Fibroblast of peridontal ligament (primary cell): ENCODE data around the gene ARSH.
"Not testable (repeated sequence)": the region's sequence is repeated elsewhere in the genome, so short reads cannot be mapped to it uniquely, and the experiment has no call there.

Experiments
- DNase-seq: peaks from one replicate; pipeline ENCODE4 v3.0.0-alpha.2; 2010; ENCODE audit errors: extremely low read depth

ARSH gene

GRCh38 chrX:3029129-3029528, 22.8 kb downstream of the ARSH start:
- no peak for DNase-seq

DNA sequence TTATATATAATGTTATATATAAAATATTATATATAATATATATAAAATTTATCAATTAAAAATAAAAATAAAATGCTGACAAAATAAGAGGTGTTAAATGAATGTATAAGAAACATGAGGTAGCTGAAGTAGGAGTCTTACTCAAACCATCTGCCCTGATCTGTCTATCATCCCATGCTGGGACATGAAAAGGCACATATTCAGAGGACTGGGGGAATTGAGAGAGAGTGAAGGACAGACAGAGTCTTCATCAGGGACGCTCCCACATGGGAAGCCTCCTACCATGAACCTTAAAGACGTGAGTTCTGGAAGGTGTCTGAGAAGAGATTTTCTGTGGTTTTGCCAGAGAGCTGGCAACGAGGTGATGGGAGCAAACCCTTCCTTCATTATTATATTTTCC, 30.9 kb downstream of the ARSH start:
- no peak for DNase-seq

- DNase-seq: no peak
Measured at GRCh38 chrX:3044196-3044595, 37.9 kb downstream of the ARSH start.

GRCh38 chrX:3044671-3045070, 38.3 kb downstream of the ARSH start:
- DNase-seq: no peak

- peak; percentile 15 for DNase-seq
Measured at GRCh38 chrX:3046253-3047240, 40.2 kb downstream of the ARSH start.

GRCh38 chrX:3050523-3051175, 44.3 kb downstream of the ARSH start:
- DNase-seq: not testable (repeated sequence)

- DNase-seq: no peak
Measured at GRCh38 chrX:3052860-3053259, 46.5 kb downstream of the ARSH start.

DNA sequence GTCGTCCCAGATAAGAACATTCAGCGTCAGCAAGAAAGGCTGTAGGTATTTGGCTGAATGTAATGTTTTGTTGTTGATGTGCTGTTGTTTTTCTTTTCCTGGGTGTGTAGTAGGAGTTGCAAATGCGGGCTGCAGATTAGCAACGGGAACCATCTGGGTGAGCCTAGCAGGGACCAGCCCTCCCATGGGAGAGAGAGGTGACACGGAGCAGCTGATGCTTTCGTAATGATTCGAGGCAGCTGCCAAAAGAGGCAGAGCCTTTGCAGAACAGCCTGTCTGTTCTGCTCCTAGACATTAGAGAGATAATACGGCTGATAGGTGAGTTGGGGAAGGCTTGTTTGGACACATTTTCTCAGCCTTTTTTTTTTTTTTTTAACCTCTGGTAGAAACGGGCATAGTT, 60.2 kb downstream of the ARSH start:
- no peak for DNase-seq

- no peak for DNase-seq
Measured at GRCh38 chrX:3075959-3076358, 69.6 kb downstream of the ARSH start.

- DNase-seq: no peak
Measured at GRCh38 chrX:3076416-3076991, 70.2 kb downstream of the ARSH start.
